GM19452 (cell line): ENCODE measurements around the gene SGSM2.

Source experiments
- ATAC-seq: cut with Tn5 transposase; IDR thresholded peaks from one replicate; pipeline ENCODE4 v1.9.1; 2021; ENCODE audit not compliant: unreplicated experiment

Gene SGSM2

DNA sequence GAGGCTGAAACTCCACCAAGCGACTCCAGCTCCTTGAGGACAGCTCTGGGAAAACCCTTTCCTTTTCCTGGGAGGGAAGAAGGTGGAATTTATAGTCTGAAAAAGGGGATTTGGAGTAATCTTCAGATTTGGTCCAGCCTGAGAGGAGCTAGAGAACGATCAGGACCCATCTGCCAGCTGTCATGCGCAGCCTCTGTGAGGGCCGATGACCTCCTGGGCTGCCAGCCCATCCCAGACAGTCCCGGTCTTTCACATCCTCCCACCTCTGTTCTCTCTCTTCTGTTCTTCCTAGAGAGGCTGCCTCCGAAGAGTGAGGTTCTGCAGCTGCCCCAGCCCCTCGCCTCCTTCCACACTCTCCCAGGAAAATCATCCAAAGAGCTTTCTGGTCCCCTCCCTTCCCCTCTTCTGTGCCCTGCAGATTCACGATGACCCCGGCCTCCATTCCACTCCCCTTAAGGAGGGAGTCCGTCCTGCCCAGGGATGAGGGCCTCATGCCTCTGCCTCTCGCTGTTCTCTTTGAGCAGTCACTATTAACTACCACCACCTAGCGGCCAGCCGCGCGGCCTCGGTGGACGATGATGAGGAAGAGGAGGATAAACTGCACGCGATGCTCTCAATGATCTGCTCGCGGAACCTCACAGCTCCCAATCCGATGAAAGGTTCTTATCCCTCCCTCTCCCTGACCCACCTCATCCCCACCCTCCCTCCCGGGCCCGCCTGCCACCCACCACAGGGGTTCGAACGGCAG is 29.6 kb downstream of the SGSM2 start:
- ATAC-seq = no peak

DNA sequence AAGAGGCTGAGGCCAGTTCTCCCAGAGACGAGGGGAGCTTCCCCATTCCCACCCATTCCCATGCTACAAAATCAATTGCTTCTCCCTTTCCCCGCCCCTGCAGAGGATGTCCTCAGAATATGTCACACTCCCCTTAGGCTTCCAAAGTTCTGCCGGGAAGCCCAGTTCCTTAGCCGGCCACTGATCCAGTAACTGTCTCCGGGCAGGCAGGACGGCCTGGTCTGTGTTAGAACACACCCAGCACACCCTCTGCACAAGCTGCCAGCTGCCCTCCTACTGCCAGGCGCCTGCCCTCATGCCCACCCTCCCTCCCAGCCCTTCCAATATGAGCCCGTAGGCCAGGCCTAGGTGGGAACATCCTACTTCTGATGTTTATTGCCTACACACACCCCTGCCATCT is 31.1 kb downstream of the SGSM2 start:
- ATAC-seq = no peak

DNA sequence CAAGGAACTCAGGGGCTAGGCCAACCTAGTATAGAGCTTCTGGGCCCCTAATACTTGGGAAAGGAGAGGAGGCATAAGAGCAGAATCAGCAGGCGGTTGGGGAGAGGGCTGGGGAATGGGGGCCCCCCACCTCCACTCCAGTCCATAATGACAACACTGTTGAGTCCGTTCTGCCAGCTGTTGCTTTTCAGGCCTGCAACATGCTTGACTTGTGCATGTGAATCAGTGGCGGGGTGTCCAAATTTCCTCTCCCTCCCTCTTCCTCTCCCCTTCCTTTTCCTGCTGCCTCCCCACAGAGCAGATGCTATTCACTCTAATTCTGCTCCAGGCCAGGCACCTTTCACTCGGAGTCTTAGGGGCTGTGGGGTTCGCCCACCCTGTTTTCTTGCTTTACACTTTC is 31.7 kb downstream of the SGSM2 start:
- ATAC-seq = no peak

DNA sequence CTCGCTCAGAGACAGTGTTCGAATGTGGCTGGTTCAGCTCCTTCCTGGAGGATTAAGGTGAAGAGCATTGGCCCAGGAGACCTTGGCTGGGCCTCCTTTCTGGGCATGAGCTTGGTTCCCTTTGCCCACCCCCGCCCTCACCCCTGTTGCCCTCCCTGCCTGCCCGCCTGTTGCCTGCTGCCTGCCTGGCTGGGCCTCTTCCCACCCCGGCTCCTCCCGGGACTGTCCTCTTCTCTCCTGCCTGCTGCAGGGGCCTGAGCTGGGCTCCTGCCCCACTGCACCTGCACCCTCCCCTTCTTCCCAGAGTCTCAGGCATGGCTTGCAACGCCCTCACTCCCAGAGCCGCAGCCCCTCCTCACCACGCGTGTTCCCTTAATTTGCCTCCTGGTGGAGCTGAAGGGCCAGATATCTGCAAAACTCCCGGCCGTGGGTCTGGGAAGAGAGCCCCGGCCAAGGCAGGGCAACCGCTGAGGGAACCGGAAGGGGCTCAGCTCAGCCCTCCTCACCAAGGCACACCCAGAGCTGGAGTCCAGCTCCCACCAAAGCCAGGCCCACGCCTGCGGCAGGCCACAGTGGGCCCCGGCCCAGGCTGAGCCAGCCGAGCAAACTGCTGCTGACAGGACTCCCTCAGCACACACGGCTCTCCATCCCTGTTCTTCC is 32.4 kb downstream of the SGSM2 start:
- no peak for ATAC-seq

DNA sequence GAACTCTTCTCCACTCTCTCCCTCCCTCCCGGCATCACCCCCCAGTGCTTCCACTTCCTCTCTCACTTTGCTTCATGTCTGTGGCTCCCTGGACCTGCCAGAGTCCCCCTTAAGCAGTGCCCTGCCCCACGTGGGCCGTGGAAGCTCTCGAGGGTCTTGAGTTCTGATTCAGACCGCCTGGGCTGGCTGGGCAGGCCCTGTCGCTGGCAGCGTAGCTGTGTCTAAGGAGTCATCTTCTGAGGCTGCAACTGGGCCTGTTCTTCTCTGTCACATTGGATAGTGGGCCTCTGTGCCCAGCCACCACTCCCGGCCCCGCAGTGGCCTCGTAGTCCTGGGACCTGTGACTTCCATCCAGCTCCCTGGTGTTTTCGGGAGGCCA is 32.9 kb downstream of the SGSM2 start:
- ATAC-seq = no peak

DNA sequence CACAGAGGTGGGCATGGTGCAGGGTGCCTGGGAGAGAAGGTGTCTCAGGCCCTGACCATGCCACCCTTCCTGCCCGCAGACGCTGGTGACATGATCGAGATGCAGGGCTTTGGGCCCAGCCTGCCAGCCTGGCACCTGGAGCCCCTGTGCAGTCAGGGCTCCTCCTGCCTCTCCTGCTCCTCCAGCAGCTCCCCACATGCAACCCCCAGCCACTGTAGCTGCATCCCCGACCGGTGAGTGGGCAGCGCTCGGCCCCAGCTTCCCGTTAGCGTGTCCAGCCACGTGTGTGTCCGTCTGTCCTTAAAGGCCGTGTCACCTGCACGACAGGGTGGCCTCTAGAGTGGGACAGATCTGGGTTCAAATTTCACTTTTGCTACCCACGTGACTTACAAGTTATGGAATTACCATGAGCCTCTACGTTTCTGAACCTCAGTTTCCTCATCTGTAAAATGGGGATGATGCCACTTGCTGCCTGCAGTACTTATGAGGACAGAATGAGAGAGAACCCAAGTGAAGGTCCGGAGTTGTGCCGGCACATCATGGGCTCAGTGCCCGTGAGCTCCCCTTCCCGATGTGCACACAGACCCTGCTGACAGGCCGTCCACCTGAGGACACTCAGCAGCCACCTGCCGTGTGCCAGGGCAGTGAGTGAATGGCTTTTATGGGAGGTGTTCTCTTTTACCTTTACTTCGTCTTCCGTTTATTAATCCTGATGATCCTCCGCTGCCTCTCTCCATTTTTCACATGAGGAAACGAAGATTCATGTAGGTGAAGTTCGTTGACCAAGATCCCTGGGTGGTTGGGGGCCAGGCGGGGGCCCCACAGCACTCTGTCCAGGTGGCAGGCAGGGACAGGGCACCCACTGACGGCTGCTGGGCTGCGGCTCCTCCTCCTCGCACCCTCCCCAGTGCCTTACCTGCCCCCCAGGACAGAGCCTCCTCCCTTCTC is 34.2 kb downstream of the SGSM2 start:
- ATAC-seq = no peak

DNA sequence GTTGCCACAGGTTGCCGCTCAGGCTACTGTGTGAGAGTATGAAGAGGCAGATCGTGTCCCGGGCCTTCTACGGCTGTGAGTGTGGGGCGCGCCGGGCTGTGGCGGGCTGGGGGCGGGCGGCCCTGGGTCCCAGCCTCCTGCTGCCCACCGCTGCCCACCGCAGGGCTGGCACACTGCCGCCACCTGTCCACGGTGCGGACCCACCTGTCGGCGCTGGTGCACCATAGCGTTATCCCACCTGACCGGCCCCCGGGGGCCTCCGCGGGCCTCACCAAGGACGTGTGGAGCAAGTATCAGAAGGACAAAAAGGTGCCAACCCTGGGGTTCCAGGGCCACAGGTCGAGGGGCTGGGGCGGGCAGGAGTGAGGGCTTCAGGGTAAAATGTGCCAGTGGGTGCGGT is 34.9 kb downstream of the SGSM2 start:
- ATAC-seq = no peak

DNA sequence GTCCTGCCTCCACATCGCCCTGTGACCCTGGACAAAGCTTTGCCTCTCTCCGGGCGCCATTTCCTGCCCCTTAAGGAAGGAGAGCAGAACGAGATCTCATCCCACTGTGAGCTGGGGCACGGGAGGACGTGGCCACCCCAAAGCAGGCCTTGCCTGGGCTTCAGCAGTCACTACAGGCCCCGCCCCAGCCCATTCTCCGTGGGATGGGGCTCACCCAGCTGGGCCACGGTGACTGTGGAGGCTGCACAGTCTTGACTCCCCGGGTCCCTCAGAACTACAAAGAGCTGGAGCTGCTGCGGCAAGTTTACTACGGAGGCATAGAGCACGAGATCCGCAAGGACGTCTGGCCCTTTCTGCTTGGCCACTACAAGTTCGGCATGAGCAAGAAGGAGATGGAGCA is 35.4 kb downstream of the SGSM2 start:
- ATAC-seq = no peak

DNA sequence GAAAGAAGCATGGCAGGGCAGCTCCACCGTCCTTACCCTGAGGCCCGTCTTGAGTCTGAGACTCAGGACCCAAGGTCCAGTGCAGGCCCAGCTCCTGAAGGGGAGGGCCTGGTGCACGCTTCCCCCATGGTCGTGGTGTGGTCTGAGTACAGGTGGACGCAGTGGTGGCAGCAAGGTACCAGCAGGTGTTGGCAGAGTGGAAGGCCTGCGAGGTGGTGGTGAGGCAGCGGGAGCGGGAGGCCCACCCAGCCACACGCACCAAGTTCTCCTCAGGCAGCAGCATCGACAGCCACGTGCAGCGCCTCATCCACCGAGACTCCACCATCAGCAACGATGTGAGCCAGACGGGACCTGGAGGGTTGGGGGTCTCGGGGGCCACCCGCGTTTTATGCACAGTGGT is 35.9 kb downstream of the SGSM2 start:
- no peak for ATAC-seq

DNA sequence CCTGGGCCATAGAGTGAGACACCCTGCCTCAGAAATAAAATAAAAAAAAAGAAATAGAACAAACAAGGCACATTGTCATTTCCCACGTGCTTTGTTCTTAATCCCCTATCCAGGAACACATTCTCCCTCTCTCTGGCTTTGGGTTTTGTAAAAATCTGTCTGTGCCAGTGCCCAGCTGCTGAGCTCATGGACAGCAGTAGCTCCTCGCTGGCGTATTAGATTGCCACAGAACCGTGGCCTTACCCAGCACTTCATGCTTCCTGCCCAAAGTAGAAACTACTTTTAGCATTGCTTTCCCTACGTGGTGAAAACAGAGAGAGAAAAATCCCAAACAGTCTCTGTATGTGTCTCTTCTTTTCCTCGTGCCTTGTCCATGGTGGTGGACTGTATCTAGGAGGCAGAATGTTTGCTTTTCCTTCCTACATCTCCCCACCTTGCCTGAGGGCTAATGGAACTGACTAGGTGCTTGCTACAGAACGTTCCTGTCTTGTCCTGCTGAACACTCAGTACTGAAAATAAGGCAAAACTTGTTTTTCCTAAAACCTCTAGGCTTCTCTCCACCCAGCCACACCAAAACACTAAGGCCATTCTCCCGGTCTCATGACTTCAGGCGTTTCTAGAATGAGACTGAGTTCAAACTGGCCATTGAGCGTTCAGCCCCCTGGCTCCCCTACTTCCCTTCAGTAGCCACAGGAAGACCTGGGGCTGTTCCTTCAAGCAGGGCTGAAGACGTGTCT is 37.4 kb downstream of the SGSM2 start:
- ATAC-seq = no peak

DNA sequence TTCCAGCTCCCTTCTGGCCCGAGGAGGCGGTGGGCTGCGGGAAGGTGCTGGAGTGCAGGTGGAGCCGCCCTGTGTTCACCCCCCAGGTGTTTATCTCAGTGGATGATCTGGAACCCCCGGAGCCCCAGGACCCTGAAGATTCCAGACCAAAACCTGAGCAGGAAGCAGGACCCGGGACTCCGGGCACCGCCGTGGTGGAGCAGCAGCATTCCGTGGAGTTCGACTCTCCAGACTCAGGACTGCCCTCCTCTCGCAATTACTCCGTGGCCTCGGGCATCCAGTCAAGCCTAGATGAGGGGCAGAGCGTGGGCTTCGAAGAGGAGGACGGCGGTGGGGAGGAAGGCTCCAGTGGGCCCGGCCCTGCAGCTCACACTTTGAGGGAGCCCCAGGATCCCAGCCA is 38.1 kb downstream of the SGSM2 start:
- ATAC-seq = no peak

DNA sequence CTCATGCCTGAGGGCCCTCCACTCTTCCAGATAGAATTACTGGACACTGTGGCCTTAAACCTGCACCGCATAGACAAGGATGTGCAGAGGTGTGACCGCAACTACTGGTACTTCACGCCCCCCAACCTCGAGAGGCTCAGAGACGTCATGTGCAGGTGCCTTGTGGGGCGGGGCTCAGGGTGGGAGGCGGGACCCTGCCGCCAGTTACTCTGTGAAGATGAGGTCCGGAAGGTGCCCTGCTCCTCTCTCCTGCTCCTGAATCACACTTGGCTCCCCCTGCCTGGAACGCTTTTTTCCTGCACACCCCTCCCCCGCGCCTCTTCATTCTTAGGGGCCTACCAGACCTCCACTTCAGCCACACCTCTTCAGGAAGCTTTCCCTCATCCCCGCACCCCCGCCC is 38.8 kb downstream of the SGSM2 start:
- ATAC-seq = no peak

DNA sequence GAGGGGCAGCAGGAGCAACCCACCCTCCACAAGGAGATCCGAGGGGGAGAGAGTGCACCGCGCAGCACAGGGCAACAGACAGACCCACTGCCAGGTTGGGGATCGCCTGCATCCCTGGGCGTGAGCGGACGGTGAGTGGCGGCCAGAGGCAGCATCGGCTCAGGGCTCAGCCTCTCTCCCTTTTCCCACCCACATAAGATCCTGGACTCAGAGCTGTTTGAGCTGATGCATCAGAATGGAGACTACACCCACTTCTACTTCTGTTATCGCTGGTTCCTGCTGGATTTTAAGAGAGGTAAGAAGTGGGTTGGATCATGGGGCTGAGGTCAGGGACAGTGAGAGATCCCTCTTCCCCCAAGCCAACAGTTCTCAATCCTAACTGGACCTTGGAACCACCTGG is 40.4 kb downstream of the SGSM2 start:
- no peak for ATAC-seq

DNA sequence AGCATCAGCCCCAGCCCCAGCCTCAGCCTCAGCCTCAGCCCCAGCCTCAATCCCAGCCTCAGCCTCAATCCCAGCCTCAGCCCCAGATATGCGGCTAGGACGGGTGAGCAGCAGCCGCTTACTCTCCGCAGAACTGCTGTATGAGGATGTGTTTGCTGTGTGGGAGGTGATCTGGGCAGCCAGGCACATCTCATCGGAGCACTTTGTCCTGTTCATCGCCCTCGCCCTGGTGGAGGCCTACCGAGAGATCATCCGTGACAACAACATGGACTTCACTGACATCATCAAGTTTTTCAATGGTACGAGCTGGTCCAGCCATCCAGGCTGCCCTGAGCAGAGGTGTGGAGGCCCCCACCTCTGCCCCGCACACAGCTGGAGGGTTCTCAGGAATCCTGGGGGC is 41.6 kb downstream of the SGSM2 start:
- no peak for ATAC-seq

DNA sequence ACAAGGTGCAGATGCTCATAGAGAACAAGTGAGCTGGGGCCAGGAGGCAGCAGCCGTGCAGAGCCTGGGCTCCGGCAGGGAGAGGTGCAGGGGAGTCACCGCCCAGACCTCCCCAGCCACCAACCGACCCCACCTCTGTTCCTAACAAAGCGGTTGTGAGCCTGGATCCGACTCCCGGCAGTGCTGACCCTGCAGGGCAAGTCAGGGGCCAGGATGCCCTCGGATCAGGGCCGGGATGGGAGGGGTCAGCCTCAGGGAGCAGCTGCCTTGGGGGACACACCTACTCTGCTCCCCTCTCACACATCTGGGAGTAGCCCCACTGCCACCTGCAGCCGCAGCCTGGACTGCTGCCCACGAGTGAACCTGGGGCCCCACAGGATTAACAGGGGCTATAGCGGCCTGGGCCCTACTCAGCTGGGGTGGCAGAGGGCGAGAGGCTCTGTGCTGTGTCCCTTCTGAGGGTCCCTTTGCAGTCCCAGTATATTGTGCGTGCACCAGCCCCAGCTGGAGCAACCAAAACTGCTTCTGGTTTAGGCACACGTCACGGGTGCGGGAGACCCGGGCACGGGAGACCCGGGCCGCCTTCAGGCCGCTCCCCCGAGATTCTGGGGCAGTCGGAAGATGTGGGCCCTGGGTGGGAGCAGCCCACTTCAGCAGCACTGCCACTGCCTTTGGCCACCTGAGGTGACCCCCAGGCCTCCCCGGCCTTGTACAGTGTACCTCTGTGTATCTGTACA is 42.4 kb downstream of the SGSM2 start:
- no peak for ATAC-seq

DNA sequence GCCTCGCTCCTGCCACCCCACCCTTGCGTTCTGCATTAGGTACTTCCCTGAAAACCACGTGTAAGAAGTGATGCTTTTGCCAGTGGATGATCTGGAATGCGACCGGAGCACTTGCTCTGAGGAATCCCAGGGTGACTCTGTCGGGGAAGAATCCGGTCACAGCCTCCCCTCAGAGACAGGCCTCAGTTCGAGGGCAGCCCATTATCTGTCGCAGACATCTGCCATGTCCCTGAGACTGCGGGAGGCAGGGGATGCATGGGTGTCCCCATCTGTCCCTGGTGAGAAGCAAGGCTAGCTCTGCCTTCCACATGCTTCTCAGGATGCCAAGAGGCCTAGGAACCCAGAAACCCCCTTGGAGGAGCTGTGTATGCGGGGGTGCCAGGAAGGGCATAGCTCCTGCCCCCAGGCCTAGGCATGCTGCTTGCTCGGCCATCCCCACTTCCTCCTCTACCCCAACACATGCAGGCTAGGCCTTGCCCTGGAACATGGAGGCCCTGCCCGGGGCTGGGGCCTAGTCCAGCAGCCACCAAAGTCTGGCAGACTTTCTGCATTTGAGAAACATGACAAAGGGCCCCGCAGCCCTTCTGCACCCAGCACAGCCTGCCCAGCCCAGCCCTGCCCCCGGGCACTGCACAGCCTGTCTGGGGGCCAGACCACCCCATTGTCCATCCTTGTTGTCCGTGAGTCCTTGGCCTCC is 43.1 kb downstream of the SGSM2 start:
- no peak for ATAC-seq

DNA sequence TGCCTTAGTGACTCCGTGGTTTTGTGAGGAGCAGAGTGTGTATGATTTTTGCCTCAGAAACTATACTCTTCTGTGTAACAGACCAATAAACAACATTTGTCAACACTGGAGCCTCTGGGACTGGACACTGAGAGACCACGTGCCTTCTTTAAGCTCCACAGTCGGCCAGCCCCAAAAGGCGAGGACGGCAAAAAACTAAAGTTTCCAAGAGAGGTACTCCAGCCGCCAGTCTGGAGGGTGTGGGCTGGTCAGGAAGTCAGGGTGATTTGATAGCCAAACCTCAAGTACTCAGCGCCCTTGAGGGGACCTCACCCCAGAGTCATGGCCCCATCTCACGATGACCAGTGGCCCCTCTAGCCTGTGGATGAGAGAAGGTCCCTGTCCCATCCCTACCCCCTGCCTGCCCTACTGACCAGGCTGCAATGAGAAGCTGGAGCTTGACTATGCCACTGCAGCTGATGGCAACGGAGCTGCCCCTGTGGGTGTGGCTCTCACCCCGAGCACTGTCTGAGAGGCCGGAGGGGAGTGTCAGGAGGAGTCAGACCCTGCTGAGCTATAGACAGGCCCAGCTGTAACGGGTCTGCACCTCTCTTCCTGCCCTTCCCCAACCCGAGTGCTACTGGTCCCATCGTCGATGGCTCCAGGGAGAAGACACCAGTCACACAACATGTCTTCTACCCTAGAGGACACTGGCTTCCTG is 43.8 kb downstream of the SGSM2 start:
- no peak for ATAC-seq

DNA sequence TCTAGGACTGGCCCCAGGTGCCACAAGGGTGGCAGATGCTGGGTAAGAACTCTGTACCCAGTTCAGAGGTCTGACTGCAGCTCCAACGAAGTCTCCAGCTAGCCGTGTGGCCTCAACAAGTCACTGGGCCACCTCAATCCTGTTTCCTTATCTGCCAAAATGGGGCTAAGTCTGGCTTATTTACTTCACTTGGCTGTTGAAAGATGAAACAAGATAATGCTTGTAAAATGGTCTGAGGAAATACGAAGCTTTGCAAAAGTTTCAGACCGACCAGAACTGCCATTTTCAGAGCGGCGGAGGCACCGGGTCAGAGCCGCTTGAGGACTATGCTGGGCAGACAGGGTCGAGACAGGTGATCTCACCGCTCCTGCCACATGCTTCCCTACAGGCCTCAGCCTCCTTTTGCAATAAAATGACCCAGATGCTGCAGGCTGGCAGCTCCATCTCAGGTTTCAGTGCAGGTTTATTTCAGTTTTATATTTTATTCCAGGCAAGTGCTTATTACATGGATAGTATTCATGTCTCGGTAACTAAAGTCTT is 46.4 kb downstream of the SGSM2 start:
- no peak for ATAC-seq
